GM19035 (cell line): ENCODE results near the gene PWWP2B.

Experiments
- ATAC-seq: cut with Tn5 transposase; IDR thresholded peaks from one replicate; pipeline ENCODE4 v1.9.1; 2021; ENCODE audit not compliant: unreplicated experiment

Gene PWWP2B

DNA sequence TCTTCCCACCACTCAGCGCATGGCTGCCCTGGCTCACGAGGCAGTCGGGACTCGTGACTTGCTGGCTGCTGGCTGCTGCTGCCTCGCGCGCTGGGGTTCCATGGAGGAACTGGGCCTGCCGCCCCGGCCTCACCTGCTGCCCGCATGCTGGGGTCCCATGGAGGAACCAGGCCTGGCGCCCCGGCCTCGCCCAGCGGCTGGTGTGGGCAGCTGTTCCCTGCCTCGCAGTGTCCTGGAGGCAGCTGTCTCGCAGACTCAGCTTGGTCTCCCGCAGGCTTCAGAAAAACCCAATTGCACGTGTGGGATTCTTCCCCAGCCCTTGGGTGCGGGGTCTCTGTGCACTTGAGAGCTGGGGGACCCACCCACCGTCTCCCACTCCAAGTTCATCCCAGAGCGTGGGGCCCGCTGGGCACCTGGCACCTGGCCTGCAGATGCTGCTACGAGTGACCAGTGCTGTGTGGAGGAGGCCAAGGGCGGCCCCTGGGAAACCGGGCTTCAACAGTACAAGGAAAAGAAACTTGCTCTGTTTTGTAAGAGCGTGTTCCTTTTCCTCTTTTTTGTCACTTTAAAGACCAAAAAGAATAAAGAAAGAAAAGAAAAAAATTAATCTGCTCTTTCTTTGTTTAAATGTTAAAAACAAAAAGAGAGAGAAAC lies 20.4 kb downstream of the PWWP2B start:
- no peak for ATAC-seq

DNA sequence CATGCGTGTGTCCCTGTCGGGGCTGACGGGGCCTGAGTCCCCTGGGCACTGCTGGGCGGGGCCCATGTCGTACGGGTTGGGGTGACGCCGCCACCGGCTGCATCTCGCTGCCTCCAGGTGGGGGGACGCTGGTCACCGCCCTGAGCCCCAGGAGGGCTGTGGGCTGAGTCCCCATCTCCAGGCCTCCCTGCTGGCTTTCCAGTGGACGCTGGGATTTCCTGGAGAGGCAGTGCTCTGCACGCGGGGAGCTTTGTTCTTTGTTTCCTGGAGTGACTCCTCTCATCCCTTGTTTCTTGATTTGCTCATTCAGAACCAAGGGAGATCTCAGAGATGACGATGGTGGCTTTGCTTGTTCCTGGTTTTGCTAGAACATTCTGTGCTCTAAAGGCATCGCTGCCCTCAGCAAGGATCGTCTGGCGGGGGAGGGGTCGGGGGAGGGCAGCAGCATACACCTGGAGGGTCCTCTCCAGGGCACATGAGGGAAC lies 21.0 kb downstream of the PWWP2B start:
- no peak for ATAC-seq

DNA sequence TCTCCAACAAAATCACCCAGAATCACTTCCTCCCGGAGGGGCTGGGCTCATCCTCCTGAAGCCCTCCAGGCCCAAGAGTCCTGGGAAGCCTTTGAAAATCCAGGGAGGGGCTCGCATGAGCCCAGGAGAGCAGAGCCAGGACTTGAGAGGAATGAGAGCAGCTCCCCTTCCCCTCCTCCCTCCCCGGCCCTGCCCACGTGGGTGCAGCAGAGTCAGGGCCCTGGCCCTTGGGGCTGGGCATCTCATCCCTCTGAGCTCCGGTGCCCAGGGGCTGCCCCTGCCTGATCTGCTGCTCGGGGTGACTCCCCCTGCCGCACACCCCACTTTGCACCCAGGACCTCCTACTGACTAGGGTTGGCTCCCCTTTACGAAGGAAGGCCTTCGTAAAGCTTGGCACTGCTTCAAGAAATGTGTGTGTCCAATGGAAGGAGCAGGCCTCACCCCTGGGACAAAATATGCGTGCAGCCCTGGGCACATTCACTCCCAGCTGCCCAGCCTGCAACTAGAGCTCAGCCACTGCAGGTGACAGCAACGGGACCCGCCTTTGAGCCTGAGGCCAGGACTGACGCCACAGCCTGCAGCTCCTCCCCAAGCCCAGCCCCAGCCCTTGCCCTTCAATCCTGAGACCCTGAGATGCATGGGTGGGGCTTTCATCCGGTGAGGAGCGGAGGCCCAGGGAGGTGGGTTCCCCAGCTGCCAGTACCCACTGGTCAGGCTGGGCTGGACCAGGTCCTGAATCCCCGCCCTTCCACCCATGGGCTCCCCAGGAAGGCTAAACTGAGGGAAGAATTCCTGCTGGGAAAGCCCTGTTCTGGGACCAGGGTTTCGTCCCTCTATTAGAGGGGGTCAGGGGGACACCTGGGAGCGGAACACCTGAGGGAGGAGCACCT lies 21.8 kb downstream of the PWWP2B start:
- no peak for ATAC-seq

- no peak for ATAC-seq
Observed at GRCh38 chr10:132419538-132420468, 22.8 kb downstream of the PWWP2B start.

- ATAC-seq, result no peak
Observed at GRCh38 chr10:132420469-132420980, 23.5 kb downstream of the PWWP2B start.

- no peak for ATAC-seq
Observed at GRCh38 chr10:132420981-132421846, 24.2 kb downstream of the PWWP2B start.

- ATAC-seq, result no peak
Observed at GRCh38 chr10:132421847-132422751, 25.1 kb downstream of the PWWP2B start.

GRCh38 chr10:132422903-132423825 lies 26.2 kb downstream of the PWWP2B start:
- no peak for ATAC-seq

DNA sequence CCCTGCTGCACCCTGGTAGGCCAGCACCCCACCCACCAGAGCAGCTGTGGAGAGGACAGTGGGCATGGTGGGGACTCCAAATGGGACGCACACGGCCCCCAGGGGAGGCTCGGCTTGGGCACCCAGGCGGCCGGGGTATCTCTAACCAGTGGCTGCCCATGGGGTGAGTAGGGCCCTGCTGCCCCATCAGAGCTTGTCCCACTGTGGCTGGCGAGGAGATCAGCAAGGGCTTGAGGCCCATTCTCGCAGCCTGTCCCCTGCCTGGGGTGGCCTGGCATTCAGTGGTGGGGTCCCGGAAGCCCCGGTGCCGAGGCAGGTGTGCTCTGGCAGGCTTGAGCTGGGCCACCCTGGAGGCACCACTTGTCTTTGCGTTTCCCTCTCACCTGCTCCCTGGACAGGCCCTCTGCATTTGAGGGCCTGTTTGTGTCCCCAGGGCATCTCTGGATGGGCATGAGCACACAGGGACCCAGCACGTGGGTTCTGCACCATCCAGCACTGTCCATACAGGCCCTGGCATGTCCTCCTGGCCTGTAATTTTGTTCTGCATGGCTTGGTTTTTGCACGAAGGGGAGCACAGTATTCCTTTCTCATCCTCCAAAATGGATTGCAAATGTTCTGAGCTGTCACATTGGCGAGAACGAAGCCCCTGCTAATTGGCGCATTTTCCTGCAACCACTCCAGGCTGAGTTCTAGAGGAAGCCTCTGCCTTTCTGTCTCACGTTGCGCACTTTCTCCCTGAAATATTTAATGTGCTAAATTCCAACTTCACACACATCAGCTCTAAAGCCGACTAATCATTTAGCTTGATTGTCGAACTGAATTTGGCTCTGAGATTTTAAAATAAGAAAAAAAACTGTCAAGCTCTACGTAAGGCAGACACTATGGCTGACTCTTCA lies 27.2 kb downstream of the PWWP2B start:
- no peak for ATAC-seq

DNA sequence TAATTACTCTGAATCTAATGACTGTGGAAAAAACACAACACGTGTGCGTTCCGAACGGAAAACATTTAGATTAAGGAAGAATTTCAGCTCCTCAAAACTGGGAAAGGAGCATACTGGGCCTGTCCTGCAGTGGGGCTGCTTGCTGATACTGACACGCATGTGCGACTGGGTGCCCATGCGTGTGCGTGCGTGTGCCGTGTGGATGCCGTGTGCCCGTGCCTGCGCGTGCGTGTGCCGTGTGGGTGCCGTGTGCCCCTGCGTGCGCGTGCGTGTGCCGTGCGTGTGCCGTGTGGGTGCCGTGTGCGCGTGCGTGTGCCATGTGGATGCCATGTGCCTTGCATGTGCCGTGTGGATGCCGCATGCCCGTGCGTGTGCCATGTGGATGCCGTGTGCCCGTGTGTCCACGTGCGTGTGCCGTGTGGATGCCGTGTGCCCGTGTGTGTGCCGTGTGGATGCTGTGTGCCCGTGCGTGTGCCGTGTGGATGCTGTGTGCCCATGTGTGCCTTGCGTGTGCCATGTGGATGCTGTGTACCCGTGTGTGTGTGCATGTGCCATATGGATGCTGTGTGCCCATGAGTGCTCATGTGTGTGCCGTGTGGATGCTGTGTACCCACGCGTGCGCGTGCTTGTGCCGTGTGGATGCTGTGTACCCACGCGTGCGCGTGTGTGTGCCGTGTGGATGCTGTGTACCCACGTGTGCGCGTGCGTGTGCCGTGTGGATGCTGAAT lies 28.2 kb downstream of the PWWP2B start:
- no peak for ATAC-seq

GRCh38 chr10:132425757-132426155 lies 28.8 kb downstream of the PWWP2B start:
- no peak for ATAC-seq

- ATAC-seq, result no peak
Observed at GRCh38 chr10:132427006-132427771, 30.2 kb downstream of the PWWP2B start.

DNA sequence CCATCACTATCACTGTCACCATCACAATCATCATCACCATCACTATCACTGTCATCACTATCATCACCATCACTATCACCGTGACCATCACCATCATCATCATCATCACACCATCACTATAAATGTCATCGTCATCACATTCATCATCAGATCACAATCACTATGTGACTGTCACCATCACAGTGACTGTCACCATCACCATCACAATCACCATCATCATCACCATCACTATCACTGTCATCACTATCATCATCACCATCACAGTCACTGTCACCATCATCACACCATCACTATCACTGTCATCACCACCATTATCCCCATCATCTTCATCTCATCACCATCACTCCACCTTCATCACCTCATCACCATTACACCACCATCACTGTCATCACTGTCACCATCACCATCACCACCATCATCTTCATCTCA lies 31.0 kb downstream of the PWWP2B start:
- ATAC-seq, result no peak

DNA sequence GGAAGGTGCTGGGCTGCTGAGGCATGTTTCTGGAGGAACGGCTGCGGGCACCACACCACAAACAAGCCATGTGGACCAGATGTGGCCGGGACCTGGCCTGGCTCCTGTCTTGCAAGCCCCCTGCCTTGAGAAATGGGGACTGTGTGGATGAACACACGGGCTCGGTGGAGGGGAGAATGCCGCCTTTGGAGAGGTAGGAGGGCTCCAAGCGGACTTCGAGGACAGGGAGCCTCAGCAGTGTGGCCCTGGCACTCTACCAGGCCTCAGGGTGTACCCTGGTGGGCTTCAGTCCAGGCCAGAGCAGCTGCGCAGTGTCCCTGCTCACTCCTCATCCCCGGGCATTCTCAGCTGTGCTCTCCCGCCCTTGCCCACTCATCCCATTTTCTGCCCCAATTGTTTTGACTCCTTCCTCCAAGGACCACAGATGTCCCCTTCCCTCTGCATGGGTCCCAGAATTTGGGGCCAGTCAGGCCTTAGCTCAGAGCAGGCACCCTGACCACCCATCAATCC lies 31.5 kb downstream of the PWWP2B start:
- ATAC-seq, result no peak
